Ovary (tissue), 3 donors: Measurements from ENCODE around the gene WNT7B.

Source experiments
- POLR2A ChIP-seq: fragments of 450-650 bp; IDR thresholded peaks from one replicate; pipeline ENCODE4 v1.6.1; 2017; ENCODE audit warnings: antibody characterized with exemption, mild to moderate bottlenecking, moderate library complexity
- TF ChIP-seq, protein P1 (sequence below), 3 donors: fragments of 450-650 bp in 2 of 3; fragments of 200-600 bp in 1 of 3; IDR thresholded peaks; one replicate each; pipeline versions ENCODE4 v1.5.1 to v1.8.0; 2016 to 2022; ENCODE audit warnings: antibody characterized with exemption in 3 of 3, mild to moderate bottlenecking in 1 of 3
- donor health status: DM: no; HTN: no; CAD: no.

DNA sequence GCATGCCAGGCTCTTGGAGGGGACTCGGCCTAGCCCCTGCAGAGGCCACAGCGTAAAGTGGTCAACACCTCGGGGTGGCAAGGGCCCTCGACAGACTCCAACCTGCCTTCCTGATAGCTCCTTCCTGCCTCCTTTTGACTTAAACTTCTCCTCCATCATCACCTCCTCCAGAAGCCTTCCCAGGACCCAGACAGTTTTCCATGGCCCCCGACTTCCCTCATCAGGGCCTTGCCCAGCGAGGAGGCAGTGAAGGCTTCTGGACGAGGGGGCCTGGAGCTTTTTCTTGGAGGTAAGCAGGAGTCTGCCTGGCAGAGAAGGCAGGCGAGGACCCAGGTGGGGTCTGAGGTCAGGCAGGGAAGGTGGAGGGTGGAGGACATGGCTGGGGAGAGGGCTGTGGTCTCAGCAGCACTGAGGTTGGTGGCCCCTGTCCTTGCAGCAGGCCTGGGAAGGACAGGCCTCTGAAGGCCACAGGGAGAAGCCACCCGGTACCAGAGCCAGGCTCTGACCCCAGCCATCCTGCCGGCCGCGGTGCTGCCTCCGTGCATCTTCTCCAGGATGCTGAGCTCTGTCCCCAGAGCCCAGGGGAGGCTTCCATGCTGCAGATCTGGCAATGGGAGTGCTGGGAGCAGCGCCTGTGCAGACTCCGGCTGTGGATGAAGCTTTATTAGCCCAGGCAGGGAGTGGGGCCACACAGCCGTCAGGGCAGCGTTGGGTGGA lies 81.4 kb downstream of the WNT7B start:
- TF ChIP-seq, protein P1, sequence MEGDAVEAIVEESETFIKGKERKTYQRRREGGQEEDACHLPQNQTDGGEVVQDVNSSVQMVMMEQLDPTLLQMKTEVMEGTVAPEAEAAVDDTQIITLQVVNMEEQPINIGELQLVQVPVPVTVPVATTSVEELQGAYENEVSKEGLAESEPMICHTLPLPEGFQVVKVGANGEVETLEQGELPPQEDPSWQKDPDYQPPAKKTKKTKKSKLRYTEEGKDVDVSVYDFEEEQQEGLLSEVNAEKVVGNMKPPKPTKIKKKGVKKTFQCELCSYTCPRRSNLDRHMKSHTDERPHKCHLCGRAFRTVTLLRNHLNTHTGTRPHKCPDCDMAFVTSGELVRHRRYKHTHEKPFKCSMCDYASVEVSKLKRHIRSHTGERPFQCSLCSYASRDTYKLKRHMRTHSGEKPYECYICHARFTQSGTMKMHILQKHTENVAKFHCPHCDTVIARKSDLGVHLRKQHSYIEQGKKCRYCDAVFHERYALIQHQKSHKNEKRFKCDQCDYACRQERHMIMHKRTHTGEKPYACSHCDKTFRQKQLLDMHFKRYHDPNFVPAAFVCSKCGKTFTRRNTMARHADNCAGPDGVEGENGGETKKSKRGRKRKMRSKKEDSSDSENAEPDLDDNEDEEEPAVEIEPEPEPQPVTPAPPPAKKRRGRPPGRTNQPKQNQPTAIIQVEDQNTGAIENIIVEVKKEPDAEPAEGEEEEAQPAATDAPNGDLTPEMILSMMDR (IDR thresholded peaks at IDR 0.05): no peak
- no peak for TF ChIP-seq POLR2A
